Liver (tissue), 9 donors: ENCODE measurements around the gene FEZF2. TPM values are rescaled to one million over a fixed set of nuclear protein-coding genes. Genes with fewer than 3 reads are reported as not detected.

Source experiments
- DNase-seq: peaks from one replicate; pipeline ENCODE4 v3.0.0-alpha.2; 2017; ENCODE audit warnings: low spot score
- H3K27ac ChIP-seq, 2 donors: one replicate each; pipeline ENCODE4 v1.7.0; 2013; ENCODE audit warnings: inconsistent platforms in 2 of 2, low read length in 2 of 2, control low read depth in 1 of 2, low read depth in 1 of 2, mild to moderate bottlenecking in 1 of 2
- H3K27me3 ChIP-seq, 4 donors: one replicate each; pipeline versions ENCODE4 v1.6.1 to v1.7.0; 2013; ENCODE audit warnings: low read length in 3 of 4, inconsistent platforms in 1 of 4, mild to moderate bottlenecking in 1 of 4, moderate library complexity in 1 of 4; ENCODE audit not compliant: control insufficient read depth in 4 of 4, insufficient read depth in 4 of 4
- H3K36me3 ChIP-seq, 4 donors: one replicate each; pipeline versions ENCODE4 v1.6.1 to v1.7.0; 2013; ENCODE audit warnings: low read length in 3 of 4, mild to moderate bottlenecking in 3 of 4, low read depth in 1 of 4, moderate library complexity in 1 of 4; ENCODE audit not compliant: control insufficient read depth in 4 of 4, insufficient read depth in 3 of 4
- H3K4me1 ChIP-seq, 4 donors: one replicate each; pipeline versions ENCODE4 v1.6.1 to v1.7.0; 2013; ENCODE audit warnings: low read length in 3 of 4, mild to moderate bottlenecking in 3 of 4, moderate library complexity in 1 of 4; ENCODE audit not compliant: control insufficient read depth in 4 of 4, insufficient read depth in 4 of 4
- H3K4me3 ChIP-seq, 3 donors: one replicate each; pipeline versions ENCODE4 v1.6.1 to v1.7.0; 2013; ENCODE audit warnings: low read length in 3 of 3, control low read depth in 1 of 3, low read depth in 1 of 3, mild to moderate bottlenecking in 1 of 3
- H3K9ac ChIP-seq, 2 donors: one replicate each; pipeline ENCODE4 v1.7.0; 2013; ENCODE audit warnings: low read length in 2 of 2, mild to moderate bottlenecking in 2 of 2, moderate library complexity in 2 of 2, control low read depth in 1 of 2, low read depth in 1 of 2
- H3K9me3 ChIP-seq, 4 donors: one replicate each; pipeline versions ENCODE4 v1.6.1 to v1.7.0; 2013; ENCODE audit warnings: low read length in 3 of 4; ENCODE audit not compliant: control insufficient read depth in 4 of 4
- EGR1 ChIP-seq, 2 donors: IDR thresholded peaks; 2 replicates each; pipeline ENCODE4 v1.6.1; 2016 to 2018; ENCODE audit warnings: antibody characterized with exemption in 2 of 2, low read depth in 2 of 2
- FOXA1 ChIP-seq: IDR thresholded peaks from 2 replicates; pipeline ENCODE4 v1.6.1; 2016; ENCODE audit warnings: antibody characterized with exemption
- FOXA2 ChIP-seq: IDR thresholded peaks from 2 replicates; pipeline ENCODE4 v1.6.1; 2016; ENCODE audit warnings: antibody characterized with exemption
- GABPA ChIP-seq, 2 donors: IDR thresholded peaks in 1 of 2; conservative IDR thresholded peaks in 1 of 2; 2 replicates each; pipeline ENCODE4 v1.6.1; 2016; ENCODE audit warnings: antibody characterized with exemption in 2 of 2, mild to moderate bottlenecking in 1 of 2, moderate library complexity in 1 of 2
- HNF4A ChIP-seq, 2 donors: conservative IDR thresholded peaks; 2 replicates each; pipeline ENCODE4 v1.6.1; 2016; ENCODE audit warnings: antibody characterized with exemption in 2 of 2, mild to moderate bottlenecking in 2 of 2
- HNF4G ChIP-seq: IDR thresholded peaks from 2 replicates; pipeline ENCODE4 v1.6.1; 2016; ENCODE audit warnings: antibody characterized with exemption
- JUND ChIP-seq, 2 donors: IDR thresholded peaks; 2 replicates each; pipeline ENCODE4 v1.6.1; 2016; ENCODE audit warnings: antibody characterized with exemption in 2 of 2
- NR2F2 ChIP-seq: IDR thresholded peaks from 2 replicates; pipeline ENCODE4 v1.6.1; 2016; ENCODE audit warnings: antibody characterized with exemption
- RAD21 ChIP-seq, 2 donors: IDR thresholded peaks; 2 replicates each; pipeline ENCODE4 v1.6.1; 2016; ENCODE audit warnings: antibody characterized with exemption in 2 of 2, mild to moderate bottlenecking in 2 of 2
- REST ChIP-seq: IDR thresholded peaks from 2 replicates; pipeline ENCODE4 v1.6.1; 2016; ENCODE audit warnings: antibody characterized with exemption, mild to moderate bottlenecking
- RXRA ChIP-seq, 2 donors: IDR thresholded peaks; 2 replicates each; pipeline ENCODE4 v1.6.1; 2017 to 2018; ENCODE audit warnings: antibody characterized with exemption in 2 of 2, mild to moderate bottlenecking in 1 of 2
- SP1 ChIP-seq: IDR thresholded peaks from 2 replicates; pipeline ENCODE4 v1.6.1; 2018; ENCODE audit warnings: antibody characterized with exemption, mild to moderate bottlenecking
- TAF1 ChIP-seq: conservative IDR thresholded peaks from 2 replicates; pipeline ENCODE4 v1.6.1; 2016; ENCODE audit warnings: antibody characterized with exemption, mild to moderate bottlenecking
- YY1 ChIP-seq: IDR thresholded peaks from 2 replicates; pipeline ENCODE4 v1.6.1; 2016; ENCODE audit warnings: antibody characterized with exemption, mild to moderate bottlenecking
- ZBTB33 ChIP-seq: IDR thresholded peaks from 2 replicates; pipeline ENCODE4 v1.6.1; 2016; ENCODE audit warnings: antibody characterized with exemption
- WGBS: extraction: QIAGEN DNeasy Blood & Tissue Kit; methylation state at CpG from one replicate; pipeline ENCODE4 v1.1.7; 2013; 5-methylcytosine and 5-hydroxymethylcytosine counted together
- polyA plus RNA-seq, 2 donors: library from polyadenylated mRNA; stranded (reverse) in 1 of 2; unstranded in 1 of 2; fragments of 200-250 nt in 1 of 2; fragments of >200 nt in 1 of 2; fragmentation: Nextera tagmentation in 1 of 2; extraction: Ambion mirVana in 1 of 2; gene quantifications; one replicate each; pipeline versions ENCODE4 v1.2.1 to v1.2.3, GENCODE V29; 2013 to 2015
- total RNA-seq, 2 donors: library from RNA; depleted of rRNA; stranded (reverse); fragments of >200 nt; gene quantifications; one replicate each; pipeline ENCODE4 v1.2.3, GENCODE V29; 2014
- TF ChIP-seq, protein P1 (sequence below): IDR thresholded peaks from 2 replicates; pipeline ENCODE4 v1.6.1; 2016; ENCODE audit warnings: antibody characterized with exemption
- TF ChIP-seq, protein P2 (sequence below): fragments of 150-350 bp; IDR thresholded peaks from 2 replicates; pipeline ENCODE4 v1.5.1; 2017; ENCODE audit warnings: improper control_type of control experiment, low read depth, low read length; ENCODE audit not compliant: missing input control
- TF ChIP-seq, protein P3 (sequence below): IDR thresholded peaks from 2 replicates; pipeline ENCODE4 v1.6.1; 2016; ENCODE audit warnings: antibody characterized with exemption
- donor health status: healthy.
- donor health status: healthy.
- donor health status: healthy.
- donor health status: healthy.
- donor health status: healthy.

FEZF2 gene
- total and polyA plus RNA-seq, 4 donors, result not detected

DNA sequence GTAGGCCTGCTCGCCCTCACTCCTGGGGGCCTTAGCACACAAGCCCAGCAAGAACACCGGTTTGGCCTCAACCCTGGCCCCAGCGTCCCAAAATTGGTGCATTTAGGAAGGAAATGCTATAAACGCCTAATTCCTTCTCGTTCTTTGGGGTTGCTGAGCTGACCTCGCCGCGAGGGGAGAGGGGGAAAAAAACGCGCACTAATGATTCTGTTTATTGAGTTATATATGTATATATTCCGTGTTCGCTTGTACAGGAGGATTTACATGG is 3.9 kb downstream of the FEZF2 start (continued):
- TF ChIP-seq REST, result no peak
- TF ChIP-seq SP1, result no peak

GRCh38 chr3:62368705-62369475 is 4.5 kb downstream of the FEZF2 start:
- Histone ChIP-seq H3K36me3 (no peaks in the 10 kb centered on the region), H3K27ac (no peak overlapping the region), H3K27me3 (peaks cover 5 to 38% (median 34%) of the 10 kb centered on the region in 4 donors), H3K9me3 (peaks cover 0 to 3% (median 0%) of the 10 kb centered on the region in 4 donors), H3K4me3 (peak overlapping the region in 1 of 3 donors; percentile 25), H3K4me1 (peaks cover 17 to 43% (median 24%) of the 10 kb centered on the region in 4 donors), H3K9ac (no peak overlapping the region)
- WGBS, result 7% methylated on average over 58 of the region's 58 CpGs
- TF ChIP-seq YY1 (no peak), TAF1 (no peak), HNF4G (no peak), RAD21 (IDR thresholded peaks at IDR 0.05) (no peak), NR2F2 (no peak), EGR1 (IDR thresholded peaks at IDR 0.05; ENCODE audit: low read depth in 2 of 2) (no peak), FOXA1 (no peak), RXRA (IDR thresholded peaks at IDR 0.05) (no peak)
- TF ChIP-seq, protein P1, sequence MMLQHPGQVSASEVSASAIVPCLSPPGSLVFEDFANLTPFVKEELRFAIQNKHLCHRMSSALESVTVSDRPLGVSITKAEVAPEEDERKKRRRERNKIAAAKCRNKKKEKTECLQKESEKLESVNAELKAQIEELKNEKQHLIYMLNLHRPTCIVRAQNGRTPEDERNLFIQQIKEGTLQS, result no peak
- DNase-seq, result no peak

GRCh38 chr3:62368290-62368704 is 5.1 kb downstream of the FEZF2 start:
- Histone ChIP-seq H3K27me3 (peaks cover 5 to 35% (median 32%) of the 10 kb centered on the region in 4 donors), H3K4me1 (peaks cover 14 to 37% (median 21%) of the 10 kb centered on the region in 4 donors), H3K4me3 (no peak overlapping the region), H3K9me3 (peaks cover 0 to 3% (median 0%) of the 10 kb centered on the region in 4 donors), H3K9ac (no peak overlapping the region), H3K27ac (no peak overlapping the region), H3K36me3 (no peaks in the 10 kb centered on the region)
- WGBS, result 11% methylated on average over 19 of the region's 19 CpGs
- DNase-seq, result no peak
- TF ChIP-seq FOXA2 (no peak), HNF4A (conservative IDR thresholded peaks at IDR 0.05) (no peak), GABPA (IDR thresholded peaks at IDR 0.05 in 1 of 2, conservative IDR thresholded peaks at IDR 0.05 in 1 of 2) (no peak), YY1 (no peak), JUND (IDR thresholded peaks at IDR 0.05) (no peak), ZBTB33 (no peak), TAF1 (no peak), HNF4G (no peak), NR2F2 (no peak), FOXA1 (no peak), RXRA (IDR thresholded peaks at IDR 0.05) (no peak), SP1 (no peak), REST (no peak)
- TF ChIP-seq, protein P1, result no peak
- TF ChIP-seq, protein P2, sequence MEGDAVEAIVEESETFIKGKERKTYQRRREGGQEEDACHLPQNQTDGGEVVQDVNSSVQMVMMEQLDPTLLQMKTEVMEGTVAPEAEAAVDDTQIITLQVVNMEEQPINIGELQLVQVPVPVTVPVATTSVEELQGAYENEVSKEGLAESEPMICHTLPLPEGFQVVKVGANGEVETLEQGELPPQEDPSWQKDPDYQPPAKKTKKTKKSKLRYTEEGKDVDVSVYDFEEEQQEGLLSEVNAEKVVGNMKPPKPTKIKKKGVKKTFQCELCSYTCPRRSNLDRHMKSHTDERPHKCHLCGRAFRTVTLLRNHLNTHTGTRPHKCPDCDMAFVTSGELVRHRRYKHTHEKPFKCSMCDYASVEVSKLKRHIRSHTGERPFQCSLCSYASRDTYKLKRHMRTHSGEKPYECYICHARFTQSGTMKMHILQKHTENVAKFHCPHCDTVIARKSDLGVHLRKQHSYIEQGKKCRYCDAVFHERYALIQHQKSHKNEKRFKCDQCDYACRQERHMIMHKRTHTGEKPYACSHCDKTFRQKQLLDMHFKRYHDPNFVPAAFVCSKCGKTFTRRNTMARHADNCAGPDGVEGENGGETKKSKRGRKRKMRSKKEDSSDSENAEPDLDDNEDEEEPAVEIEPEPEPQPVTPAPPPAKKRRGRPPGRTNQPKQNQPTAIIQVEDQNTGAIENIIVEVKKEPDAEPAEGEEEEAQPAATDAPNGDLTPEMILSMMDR, result no peak
- TF ChIP-seq, protein P3, sequence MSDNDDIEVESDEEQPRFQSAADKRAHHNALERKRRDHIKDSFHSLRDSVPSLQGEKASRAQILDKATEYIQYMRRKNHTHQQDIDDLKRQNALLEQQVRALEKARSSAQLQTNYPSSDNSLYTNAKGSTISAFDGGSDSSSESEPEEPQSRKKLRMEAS, result no peak
